HL-60 (cell line): ENCODE results near the gene SCARF1.

Experiments
- CTCF ChIP-seq: IDR thresholded peaks from one replicate; pipeline ENCODE4 v1.5.1; 2011; ENCODE audit warnings: low read length, control low read depth, inconsistent platforms; ENCODE audit not compliant: insufficient read depth
- GABPA ChIP-seq: IDR thresholded peaks from 2 replicates; pipeline ENCODE4 v1.6.1; 2012; ENCODE audit warnings: low read depth
- POLR2AphosphoS5 ChIP-seq: IDR thresholded peaks from 2 replicates; pipeline ENCODE4 v1.6.1; 2012; ENCODE audit warnings: low read depth

- TF ChIP-seq CTCF (no peak), POLR2AphosphoS5 (0 out of 2 replicates have a peak, but pooled peaks have one; percentile 32), GABPA (no peak)
These were observed 52.5 kb downstream of the SCARF1 start for GRCh38 chr17:1592751-1593629.
